HepG2 (cell line): ENCODE data around the gene TUBB. TPM values are rescaled to one million over a fixed set of nuclear protein-coding genes. Genes with fewer than 3 reads are reported as not detected.
A peak's percentile ranks its signal among the peaks of the same experiment; 100 is the strongest.

ENCODE experiments used
- AFF4 ChIP-seq: sonication (generic); formaldehyde crosslinking; IDR thresholded peaks from 2 replicates; pipeline ENCODE4 v1.4.0; 2020; ENCODE audit warnings: missing genetic modification reagents
- CEBPB ChIP-seq: IDR thresholded peaks from 2 replicates; pipeline ENCODE4 v1.6.1; 2011; ENCODE audit warnings: low read depth, low read length, improper control_type of control experiment, borderline replicate concordance
- CREB1 ChIP-seq, 2 experiments: fragments of 450-650 bp in 1 of 2; IDR thresholded peaks; 2 replicates each; pipeline ENCODE4 v1.6.1; 2016 to 2017; ENCODE audit warnings: control low read depth in 1 of 2, mild to moderate bottlenecking in 1 of 2, missing compliant biosample characterization in 1 of 2, missing genetic modification characterization in 1 of 2
- GATA4 ChIP-seq: sonication (generic); IDR thresholded peaks from 2 replicates; pipeline ENCODE4 v1.6.1; 2016; ENCODE audit warnings: antibody characterized with exemption, low read depth, borderline replicate concordance
- KAT2B ChIP-seq: fragments of 150-350 bp; IDR thresholded peaks from 2 replicates; pipeline ENCODE4 v1.6.1; 2014; ENCODE audit warnings: low read depth, low read length, borderline replicate concordance
- PITX1 ChIP-seq: sonication (generic); formaldehyde crosslinking; IDR thresholded peaks from 2 replicates; pipeline ENCODE4 v1.5.1; 2020; ENCODE audit warnings: mild to moderate bottlenecking, missing genetic modification reagents
- RELA ChIP-seq: sonication (generic); formaldehyde crosslinking; IDR thresholded peaks from 2 replicates; pipeline ENCODE4 v1.4.0; 2020; ENCODE audit warnings: missing genetic modification reagents
- SSRP1 ChIP-seq: IDR thresholded peaks from 2 replicates; pipeline ENCODE4 v1.6.1; 2016; ENCODE audit warnings: control low read depth
- TGIF2 ChIP-seq: IDR thresholded peaks from 2 replicates; pipeline ENCODE4 v1.6.1; 2016; ENCODE audit warnings: control low read depth, missing compliant biosample characterization
- THAP11 ChIP-seq: IDR thresholded peaks from 2 replicates; pipeline ENCODE4 v1.6.1; 2016; ENCODE audit warnings: missing biosample characterization, missing genetic modification reagents
- WIZ ChIP-seq: sonication (generic); formaldehyde crosslinking; IDR thresholded peaks from 2 replicates; pipeline ENCODE4 v1.5.1; 2020; ENCODE audit warnings: mild to moderate bottlenecking, missing genetic modification reagents
- ZC3H13 ChIP-seq: sonication (generic); formaldehyde crosslinking; IDR thresholded peaks from 2 replicates; pipeline ENCODE4 v1.8.1; 2023; ENCODE audit warnings: mild to moderate bottlenecking, missing genetic modification reagents, moderate library complexity
- ZEB1 ChIP-seq: IDR thresholded peaks from 2 replicates; pipeline ENCODE4 v1.6.1; 2012; ENCODE audit warnings: mild to moderate bottlenecking, low read depth, inconsistent platforms; ENCODE audit not compliant: insufficient replicate concordance
- ZFP1 ChIP-seq: IDR thresholded peaks from 2 replicates; pipeline ENCODE4 v1.6.1; 2016
- ZNF574 ChIP-seq: sonication (generic); formaldehyde crosslinking; IDR thresholded peaks from 2 replicates; pipeline ENCODE4 v1.4.0; 2020; ENCODE audit warnings: missing genetic modification reagents
- ZNF878 ChIP-seq: sonication (generic); formaldehyde crosslinking; IDR thresholded peaks from 2 replicates; pipeline ENCODE4 v1.8.1; 2023; ENCODE audit warnings: mild to moderate bottlenecking, missing genetic modification reagents, moderate library complexity
- ZSCAN9 ChIP-seq: IDR thresholded peaks from 2 replicates; pipeline ENCODE4 v1.6.1; 2016; ENCODE audit warnings: borderline replicate concordance
- polyA plus RNA-seq, 8 experiments: library from polyadenylated mRNA; depleted of rRNA in 3 of 8; stranded (reverse) in 7 of 8; unstranded in 1 of 8; fragments of >200 nt; fragmentation: Illumina TruSeq in 4 of 8; extraction: Trizol in 4 of 8; gene quantifications; 2 replicates each; pipeline versions ENCODE4 v1.2.1 to v1.2.3, GENCODE V29; 2011 to 2016; ENCODE audit warnings: low read depth in 4 of 8, missing spikeins in 1 of 8, mixed read lengths in 1 of 8; ENCODE audit not compliant: insufficient read depth in 1 of 8
- total RNA-seq, 5 experiments: library from RNA; depleted of rRNA; stranded (reverse); fragments of >200 nt; fragmentation: Illumina TruSeq; extraction: Trizol; gene quantifications; 2 replicates each; pipeline ENCODE4 v1.2.3, GENCODE V29; 2016; ENCODE audit warnings: low read depth in 1 of 5
- TF ChIP-seq, protein P1 (sequence below), 2 experiments: fragments of 450-650 bp in 1 of 2; sonication (generic) in 1 of 2; formaldehyde crosslinking; IDR thresholded peaks; 2 replicates each; pipeline versions ENCODE4 v1.5.0 to v1.8.0; 2020 to 2022; ENCODE audit warnings: mild to moderate bottlenecking in 1 of 2, missing genetic modification reagents in 1 of 2
- TF ChIP-seq, protein P2 (sequence below): sonication (generic); formaldehyde crosslinking; IDR thresholded peaks from 2 replicates; pipeline ENCODE4 v1.5.0; 2020; ENCODE audit warnings: missing genetic modification reagents, mild to moderate bottlenecking, borderline replicate concordance
- TF ChIP-seq, protein P3 (sequence below): sonication (generic); formaldehyde crosslinking; IDR thresholded peaks from 2 replicates; pipeline ENCODE4 v1.4.0; 2020; ENCODE audit warnings: missing genetic modification reagents

Gene TUBB
- total and polyA plus RNA-seq, 2 of the 13 experiments (the other 11 are each of a cell fraction or from before 2014, with no cell fraction given) = 911 to 1,163 TPM

DNA sequence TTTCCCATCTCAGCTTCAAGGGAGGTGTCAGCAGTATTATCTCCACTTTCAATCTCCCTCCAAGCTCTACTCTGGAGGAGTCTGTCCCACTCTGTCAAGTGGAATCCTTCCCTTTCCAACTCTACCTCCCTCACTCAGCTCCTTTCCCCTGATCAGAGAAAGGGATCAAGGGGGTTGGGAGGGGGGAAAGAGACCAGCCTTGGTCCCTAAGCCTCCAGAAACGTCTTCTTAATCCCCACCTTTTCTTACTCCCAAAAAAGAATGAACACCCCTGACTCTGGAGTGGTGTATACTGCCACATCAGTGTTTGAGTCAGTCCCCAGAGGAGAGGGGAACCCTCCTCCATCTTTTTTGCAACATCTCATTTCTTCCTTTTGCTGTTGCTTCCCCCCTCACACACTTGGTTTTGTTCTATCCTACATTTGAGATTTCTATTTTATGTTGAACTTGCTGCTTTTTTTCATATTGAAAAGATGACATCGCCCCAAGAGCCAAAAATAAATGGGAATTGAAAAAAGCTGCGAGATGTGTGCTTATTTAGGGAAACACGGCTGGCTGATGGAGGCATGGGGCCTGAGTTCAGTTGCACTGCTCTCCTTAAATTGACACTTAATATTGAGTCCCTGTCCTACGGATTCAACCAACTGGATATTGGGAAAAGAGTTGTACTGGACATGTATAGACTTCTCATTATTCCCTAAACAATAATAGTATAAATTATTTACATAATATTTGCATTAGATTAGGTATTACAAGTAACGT lies 4.9 kb downstream of the TUBB start (continued):
- TF ChIP-seq, protein P1, sequence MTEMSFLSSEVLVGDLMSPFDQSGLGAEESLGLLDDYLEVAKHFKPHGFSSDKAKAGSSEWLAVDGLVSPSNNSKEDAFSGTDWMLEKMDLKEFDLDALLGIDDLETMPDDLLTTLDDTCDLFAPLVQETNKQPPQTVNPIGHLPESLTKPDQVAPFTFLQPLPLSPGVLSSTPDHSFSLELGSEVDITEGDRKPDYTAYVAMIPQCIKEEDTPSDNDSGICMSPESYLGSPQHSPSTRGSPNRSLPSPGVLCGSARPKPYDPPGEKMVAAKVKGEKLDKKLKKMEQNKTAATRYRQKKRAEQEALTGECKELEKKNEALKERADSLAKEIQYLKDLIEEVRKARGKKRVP (CRISPR knock-in tag; IDR thresholded peaks at IDR 0.05) = 0 out of 4 replicates have a peak, but pooled peaks of 1 of the 2 experiments have one; percentile 32
- TF ChIP-seq ZNF878 (CRISPR knock-in tag) (0 out of 2 replicates have a peak, but pooled peaks have one; percentile 3), CREB1 (IDR thresholded peaks at IDR 0.05) (no peak), CREB1 (CRISPR knock-in tag; IDR thresholded peaks at IDR 0.05) (0 out of 2 replicates have a peak, but pooled peaks have one; percentile 46), CEBPB (no peak), ZC3H13 (CRISPR knock-in tag) (peak; percentile 97), RELA (no peak), ZSCAN9 (CRISPR knock-in tag) (0 out of 2 replicates have a peak, but pooled peaks have one; percentile 3), WIZ (CRISPR knock-in tag) (no peak), ZNF574 (CRISPR knock-in tag) (no peak), PITX1 (CRISPR knock-in tag) (no peak), GATA4 (0 out of 2 replicates have a peak, but pooled peaks have one; percentile 15), THAP11 (CRISPR knock-in tag) (0 out of 2 replicates have a peak, but pooled peaks have one; percentile 4), ZEB1 (peak; percentile 21), ZFP1 (0 out of 2 replicates have a peak, but pooled peaks have one; percentile 7), AFF4 (CRISPR knock-in tag) (peak; percentile 45; the same call in 1 of the 2 replicates), SSRP1 (CRISPR knock-in tag) (peak; percentile 95), KAT2B (no peak), TGIF2 (CRISPR knock-in tag) (0 out of 2 replicates have a peak, but pooled peaks have one; percentile 17)
- TF ChIP-seq, protein P2, sequence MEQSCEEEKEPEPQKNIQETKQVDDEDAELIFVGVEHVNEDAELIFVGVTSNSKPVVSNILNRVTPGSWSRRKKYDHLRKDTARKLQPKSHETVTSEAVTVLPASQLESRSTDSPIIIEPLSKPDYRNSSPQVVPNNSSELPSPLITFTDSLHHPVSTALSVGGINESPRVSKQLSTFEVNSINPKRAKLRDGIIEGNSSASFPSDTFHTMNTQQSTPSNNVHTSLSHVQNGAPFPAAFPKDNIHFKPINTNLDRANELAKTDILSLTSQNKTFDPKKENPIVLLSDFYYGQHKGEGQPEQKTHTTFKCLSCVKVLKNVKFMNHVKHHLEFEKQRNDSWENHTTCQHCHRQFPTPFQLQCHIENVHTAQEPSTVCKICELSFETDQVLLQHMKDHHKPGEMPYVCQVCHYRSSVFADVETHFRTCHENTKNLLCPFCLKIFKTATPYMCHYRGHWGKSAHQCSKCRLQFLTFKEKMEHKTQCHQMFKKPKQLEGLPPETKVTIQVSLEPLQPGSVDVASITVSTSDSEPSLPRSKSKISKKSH (CRISPR knock-in tag) = no peak
- TF ChIP-seq, protein P3, sequence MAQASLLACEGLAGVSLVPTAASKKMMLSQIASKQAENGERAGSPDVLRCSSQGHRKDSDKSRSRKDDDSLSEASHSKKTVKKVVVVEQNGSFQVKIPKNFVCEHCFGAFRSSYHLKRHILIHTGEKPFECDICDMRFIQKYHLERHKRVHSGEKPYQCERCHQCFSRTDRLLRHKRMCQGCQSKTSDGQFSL (CRISPR knock-in tag) = 0 out of 2 replicates have a peak, but pooled peaks have one; percentile 16
